GM12801 (cell line): Measurements from ENCODE around the gene NDEL1.

Experiments used
- TF ChIP-seq, protein P1 (sequence below): IDR thresholded peaks from one replicate; pipeline ENCODE4 v1.5.1; 2011; ENCODE audit warnings: control low read depth; ENCODE audit not compliant: insufficient read length; ENCODE audit errors: extremely low read depth

NDEL1 gene

DNA sequence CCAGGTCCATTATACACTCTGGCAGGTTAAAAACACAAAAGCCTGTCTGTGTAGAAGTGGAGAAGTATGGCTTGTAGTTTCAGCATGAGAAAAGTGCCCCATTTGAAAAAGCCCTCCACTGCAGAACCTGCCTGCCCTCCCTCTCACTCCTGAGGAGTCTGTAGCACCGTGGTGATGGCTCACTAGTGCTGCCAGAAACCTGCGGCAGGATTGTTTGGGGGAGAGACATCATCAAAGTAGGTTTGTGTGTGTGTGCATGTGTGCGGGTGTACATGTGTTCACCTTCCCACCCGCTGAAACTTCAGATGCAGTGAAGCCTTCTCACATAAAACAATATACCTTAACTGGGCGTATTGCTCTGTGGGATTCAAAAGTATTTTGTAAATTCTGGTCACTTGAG, 26.9 kb downstream of the NDEL1 start:
- TF ChIP-seq, protein P1, sequence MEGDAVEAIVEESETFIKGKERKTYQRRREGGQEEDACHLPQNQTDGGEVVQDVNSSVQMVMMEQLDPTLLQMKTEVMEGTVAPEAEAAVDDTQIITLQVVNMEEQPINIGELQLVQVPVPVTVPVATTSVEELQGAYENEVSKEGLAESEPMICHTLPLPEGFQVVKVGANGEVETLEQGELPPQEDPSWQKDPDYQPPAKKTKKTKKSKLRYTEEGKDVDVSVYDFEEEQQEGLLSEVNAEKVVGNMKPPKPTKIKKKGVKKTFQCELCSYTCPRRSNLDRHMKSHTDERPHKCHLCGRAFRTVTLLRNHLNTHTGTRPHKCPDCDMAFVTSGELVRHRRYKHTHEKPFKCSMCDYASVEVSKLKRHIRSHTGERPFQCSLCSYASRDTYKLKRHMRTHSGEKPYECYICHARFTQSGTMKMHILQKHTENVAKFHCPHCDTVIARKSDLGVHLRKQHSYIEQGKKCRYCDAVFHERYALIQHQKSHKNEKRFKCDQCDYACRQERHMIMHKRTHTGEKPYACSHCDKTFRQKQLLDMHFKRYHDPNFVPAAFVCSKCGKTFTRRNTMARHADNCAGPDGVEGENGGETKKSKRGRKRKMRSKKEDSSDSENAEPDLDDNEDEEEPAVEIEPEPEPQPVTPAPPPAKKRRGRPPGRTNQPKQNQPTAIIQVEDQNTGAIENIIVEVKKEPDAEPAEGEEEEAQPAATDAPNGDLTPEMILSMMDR = no peak

DNA sequence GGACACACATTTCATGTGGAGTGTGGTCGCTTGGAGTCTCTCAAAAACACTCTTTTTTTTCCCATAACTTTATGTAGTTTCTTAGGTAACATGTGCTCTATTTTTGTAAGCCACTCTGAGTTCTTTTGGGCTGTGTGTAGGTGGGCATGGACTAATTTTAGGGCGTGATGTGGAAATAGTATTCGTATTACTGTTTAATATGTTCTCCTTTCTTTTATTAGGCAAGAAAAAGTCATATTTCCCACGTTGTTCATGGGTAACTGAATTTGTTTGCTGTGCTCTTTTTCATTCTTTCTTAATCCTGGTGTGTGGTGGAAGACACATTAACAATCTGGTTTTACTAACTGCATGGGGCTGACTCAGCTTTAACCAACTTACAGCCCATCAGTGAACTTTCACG, 27.4 kb downstream of the NDEL1 start:
- TF ChIP-seq, protein P1 = no peak

DNA sequence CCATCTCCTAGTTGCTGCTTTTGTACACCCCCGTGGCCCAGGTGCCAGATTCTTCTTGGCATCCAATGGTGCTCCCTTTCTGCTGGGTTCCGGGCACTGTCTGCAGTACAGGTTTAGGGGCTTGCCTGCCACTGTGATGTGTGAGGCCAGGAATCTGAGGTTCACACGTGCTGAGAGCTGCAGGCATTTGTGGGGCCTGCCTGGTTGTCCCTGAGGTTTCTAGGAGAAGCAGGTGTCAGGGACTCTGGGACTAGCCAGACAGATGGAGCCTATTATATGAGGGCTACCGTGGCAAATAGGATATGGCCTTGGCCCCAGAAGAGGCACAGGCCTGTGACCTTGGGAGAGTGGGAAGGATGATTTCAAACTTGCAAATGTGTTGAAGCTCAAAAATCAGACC, 29.3 kb downstream of the NDEL1 start:
- TF ChIP-seq, protein P1 = no peak

DNA sequence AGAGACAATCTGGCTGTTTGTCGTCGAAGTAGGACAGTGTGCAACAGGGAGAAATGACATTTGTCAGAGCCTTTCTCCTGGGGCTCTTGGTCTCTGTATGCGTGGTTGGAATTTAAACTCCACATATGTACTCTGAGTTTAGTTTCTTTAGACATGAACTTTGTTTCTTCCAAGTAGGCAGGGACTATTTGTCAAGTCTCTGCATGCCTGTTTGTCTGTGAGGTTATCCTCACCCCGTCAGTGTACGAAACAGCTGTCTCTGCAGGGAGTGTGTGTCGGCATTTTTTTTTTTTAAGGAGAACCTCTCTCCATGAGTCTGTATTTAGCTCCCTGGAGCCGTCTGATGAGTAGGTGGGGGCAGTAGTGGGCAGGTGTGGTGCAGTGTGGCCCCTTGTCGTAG, 29.7 kb downstream of the NDEL1 start:
- TF ChIP-seq, protein P1 = no peak

DNA sequence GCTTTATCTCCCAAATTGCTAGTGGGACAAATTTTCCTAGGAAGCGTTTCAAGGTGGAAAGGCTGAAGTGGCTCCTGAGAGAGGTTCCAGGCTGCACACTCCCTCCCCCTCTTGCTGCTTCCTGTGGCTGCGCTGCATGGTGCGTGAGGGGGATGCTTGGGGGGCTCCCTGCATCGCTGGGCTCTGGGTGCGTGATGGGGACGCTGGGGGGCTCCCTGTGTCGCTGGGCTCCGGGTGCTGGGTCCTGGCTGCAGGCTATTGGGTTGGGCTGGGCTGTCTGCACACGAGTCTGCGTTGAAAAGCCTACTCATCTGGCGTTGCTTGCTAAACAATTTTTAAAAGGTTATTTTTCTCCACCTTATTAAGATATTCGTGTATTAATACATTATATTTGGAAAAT, 30.1 kb downstream of the NDEL1 start:
- TF ChIP-seq, protein P1 = no peak

DNA sequence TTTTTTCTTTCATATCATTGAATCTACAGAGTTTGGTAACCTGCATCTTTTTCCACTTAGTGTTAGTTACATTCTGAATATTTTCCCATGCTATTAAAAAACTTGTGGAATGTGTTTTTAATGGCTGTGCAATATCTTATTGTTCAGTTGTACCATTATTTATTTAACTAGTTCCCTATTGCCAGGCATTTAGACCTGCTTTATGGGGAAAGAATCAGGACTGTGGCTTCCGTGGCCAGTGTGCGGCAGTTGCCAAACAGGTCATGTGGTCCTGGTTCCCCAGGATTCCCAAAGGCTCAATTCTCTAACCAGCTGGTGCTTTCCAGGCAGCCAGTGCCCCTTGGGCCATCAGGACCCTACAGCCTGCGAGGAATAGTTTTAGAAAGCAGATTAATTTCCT, 30.8 kb downstream of the NDEL1 start:
- TF ChIP-seq, protein P1 = no peak

DNA sequence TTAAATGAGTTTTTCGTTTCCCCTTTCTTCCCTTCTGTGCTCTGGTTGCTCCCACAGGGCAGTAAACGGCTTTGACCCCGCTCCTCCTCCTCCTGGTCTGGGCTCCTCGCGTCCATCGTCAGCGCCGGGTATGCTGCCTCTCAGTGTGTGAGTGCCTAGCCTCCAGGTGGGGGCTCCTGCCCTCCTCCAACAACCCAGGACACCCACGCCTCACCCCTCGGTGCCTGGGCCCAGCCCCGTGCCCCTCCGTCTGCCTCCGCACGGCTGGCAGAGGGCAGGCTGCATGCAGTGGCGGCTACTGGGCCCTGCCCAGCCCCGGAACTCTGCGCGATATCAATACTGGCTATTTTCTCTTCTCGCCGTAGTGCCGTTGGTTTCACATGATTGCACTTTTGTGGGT, 31.2 kb downstream of the NDEL1 start:
- TF ChIP-seq, protein P1 = no peak

DNA sequence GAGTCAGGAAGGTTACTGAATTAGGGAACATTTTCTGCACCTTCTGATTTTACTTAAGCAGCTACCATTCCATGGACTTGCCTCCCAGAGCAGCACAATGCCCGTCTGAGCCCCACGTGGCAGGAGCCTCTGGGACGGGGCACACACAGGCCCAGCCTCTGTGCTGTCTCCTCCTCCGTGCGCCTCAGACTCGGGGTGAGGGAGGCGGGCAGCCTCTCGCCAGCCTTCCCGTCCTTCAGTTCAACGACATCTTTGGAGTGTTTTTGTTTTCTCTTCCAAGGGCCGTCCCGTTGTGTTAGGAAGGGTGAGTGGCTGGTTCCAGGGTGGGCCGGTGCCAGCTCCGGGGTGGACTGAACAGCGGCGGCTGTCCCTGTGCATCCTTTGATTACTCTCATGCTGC, 31.8 kb downstream of the NDEL1 start:
- TF ChIP-seq, protein P1 = no peak
